Lung microvascular endothelial cell (primary cell): ENCODE results near the gene ANO4. TPM values are rescaled to one million over a fixed set of nuclear protein-coding genes. Genes with fewer than 3 reads are reported as not detected.

Experiments used
- DNase-seq, 2 donors: peaks; one replicate each; pipeline versions ENCODE4 v3.0.0 to v3.0.0-alpha.2; 2010; ENCODE audit warnings: low read depth in 2 of 2
- total RNA-seq: library from RNA; depleted of rRNA; stranded (reverse); fragments of >200 nt; gene quantifications from 2 replicates; pipeline ENCODE4 v1.2.1, GENCODE V29; 2014

ANO4 gene
- total RNA-seq = 0.99 and 1.3 TPM in 2 replicates

DNA sequence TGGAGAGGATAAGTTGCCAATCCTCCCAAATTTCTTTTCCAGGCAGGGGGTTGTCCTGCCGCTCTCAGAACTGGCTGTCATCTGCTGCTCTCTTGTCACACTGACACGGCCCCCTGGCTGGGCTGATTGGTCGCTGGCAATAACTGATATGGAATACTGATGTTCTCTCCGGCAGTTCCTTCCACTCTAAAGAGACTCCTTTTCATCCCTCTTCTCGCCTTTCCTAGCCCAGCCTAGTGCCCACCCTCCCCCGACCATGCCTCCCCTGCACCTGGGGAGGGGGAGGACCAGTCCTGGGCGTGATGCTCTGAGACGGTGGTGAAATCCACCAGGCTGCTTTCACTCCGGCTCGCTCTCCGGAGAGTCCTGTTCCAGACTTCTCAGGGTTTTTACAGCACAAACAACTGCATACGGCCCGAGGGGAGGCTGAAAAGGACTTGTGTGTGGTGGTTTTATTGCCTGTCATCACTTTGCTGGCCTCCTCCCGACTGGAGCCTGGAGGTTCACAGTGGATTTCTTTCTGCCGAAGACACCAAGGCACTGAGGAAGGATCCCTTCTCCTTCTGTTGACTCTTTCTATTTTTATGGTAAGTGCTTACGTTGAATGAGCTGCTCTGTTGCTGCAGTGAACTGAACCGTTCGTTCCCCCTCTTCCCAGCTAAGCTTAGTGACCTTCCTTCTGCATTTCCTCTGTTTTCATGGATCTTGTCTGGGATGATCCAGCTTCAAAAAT, at the start of gene ANO4:
ANO4 (plus strand) TSS at position 336 of the 733 bp plus-strand sequence. CDS start 107,010 bp downstream, outside the sequence.
- DNase-seq = no peak

GRCh38 chr12:100745378-100746071, 49.1 kb upstream of the ANO4 start:
- DNase-seq = no peak

DNA sequence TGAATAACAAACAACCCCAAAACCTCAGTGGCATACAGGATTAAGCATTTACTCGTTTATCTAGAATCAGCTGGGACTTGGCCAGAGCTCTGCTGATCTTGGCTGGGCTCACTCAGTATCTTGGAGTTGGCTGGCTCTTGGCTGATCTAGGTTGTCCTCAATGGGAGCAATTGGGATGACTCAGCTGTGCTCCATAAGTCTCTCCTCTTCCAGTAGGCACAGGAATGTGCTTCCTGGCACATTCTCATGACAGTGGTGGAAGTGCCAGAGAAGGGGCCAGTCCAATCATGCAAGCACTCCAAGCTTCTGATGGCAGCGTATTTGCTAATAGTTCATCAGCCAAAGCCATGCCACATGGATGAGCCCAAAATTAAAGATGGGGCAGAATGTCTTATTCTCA, 41.7 kb upstream of the ANO4 start:
- DNase-seq = no peak

DNA sequence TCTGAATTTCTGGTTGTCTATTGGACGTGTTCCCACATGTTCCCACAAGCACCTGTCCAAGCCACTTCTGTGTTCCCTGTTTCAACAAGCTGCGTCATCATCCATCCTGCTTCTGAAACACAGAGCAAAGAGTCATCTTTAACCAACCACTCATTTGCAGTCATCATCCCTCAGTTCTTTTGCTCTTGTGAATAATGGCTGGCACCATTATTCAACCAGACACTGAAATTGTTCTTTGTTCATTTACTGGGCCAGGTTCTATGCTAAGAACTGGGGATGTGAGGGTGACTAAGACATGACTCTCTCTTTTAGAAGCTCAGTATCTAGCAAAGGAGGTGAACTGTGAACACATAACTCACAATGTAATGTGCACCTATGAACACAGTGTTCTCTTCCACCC, 40.7 kb upstream of the ANO4 start:
- no peak for DNase-seq

GRCh38 chr12:100755186-100755585, 39.4 kb upstream of the ANO4 start:
- no peak for DNase-seq

DNA sequence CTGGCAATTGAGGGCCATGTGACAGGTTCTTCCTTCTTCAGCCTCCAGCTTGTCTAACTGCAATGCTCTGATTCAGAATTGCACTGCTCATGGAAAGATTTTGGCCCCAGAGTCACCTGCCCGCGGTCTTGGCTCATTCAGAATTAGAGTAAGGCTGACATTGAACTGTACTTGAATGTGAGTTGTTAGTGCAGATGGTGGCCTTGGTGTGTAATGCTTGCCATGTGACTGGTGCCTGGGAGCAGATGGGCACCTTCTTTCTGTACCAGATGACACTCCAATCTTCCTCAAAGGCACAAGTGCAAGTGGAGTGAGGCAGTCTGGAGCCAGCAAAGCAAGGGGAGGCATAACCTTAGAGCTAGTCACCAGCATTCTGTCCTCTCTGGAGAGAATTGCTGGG, 36.5 kb upstream of the ANO4 start:
- DNase-seq = no peak

DNA sequence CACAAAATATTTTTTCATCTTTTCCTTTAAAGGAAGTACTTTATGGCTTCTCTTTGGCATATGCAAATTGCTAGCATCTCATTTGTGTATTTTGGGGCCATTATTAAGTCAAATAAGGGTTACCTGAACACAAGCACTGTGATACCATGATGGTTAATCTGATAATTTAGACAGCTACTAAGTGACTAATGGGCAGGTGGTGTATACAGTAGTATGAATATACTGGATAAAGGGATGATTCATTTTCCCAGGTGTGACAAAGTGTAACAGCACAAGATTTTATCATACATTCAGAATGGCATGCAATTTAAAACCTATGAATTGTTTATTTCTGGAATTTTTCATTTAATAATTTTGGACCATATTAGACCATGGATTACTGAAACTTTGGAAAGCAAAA, 27.2 kb upstream of the ANO4 start:
- no peak for DNase-seq

DNA sequence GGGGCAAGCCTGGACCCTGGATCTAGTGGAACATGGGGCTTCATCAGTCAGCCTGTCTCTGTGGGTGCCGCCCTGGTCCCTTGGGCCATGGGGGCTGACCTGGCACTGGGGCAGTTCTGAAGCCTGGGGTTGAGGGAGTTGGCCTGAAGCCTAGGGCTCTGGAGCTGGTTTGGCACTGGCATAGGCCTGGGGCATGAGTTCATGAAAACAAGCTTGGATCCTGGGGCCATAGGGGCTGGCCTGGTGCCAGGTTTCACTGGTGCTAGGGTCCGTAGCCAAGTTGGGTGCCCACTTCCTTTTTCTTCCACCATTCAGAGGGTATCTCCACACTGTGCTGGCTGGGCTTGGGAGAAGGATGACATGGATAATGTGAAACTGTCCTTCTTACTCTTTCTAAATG, 26.6 kb upstream of the ANO4 start:
- DNase-seq = no peak

- DNase-seq = no peak
These were observed 15.5 kb upstream of the ANO4 start for GRCh38 chr12:100778967-100779590.

- no peak for DNase-seq
These were observed 5.4 kb upstream of the ANO4 start for GRCh38 chr12:100789146-100789545.

GRCh38 chr12:100789975-100790374, 4.6 kb upstream of the ANO4 start:
- no peak for DNase-seq

DNA sequence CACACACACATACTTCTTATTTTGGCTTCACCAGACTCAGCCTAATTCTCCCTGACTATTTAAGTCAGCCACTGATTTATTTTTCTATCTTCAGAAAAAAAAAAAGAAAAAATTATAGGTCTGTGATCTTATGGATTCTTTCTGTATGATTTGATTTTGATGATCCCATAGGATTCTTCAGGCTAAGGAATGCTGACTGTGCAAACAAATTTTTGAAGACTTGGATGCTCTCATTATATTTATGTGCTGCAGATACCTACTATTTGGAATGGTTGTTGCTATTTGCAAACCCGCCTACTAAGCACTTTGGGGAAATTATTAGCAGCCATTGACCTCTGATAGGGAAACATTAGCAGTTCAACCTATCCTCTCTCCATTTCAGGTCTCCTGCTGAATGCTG, 4.0 kb upstream of the ANO4 start:
- DNase-seq = no peak

DNA sequence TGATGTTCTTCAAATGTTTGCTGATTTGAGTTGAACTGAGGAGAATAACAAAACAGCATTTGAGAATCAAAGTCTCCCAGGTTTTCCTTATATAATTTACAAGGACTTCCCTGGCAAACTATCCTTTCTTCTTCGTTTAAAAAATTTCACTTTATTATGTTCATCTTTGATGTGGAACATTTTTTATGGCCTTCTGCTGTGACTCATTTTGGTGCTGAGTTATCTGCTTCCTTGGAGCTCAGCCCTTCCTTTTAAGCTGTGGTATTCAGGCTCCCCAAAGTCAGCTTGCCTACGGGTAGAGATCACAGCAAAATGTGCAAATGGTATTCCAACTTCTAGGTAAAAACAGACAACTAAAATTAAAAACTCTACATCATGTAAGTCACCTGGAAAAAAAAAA, 1.4 kb upstream of the ANO4 start:
- DNase-seq = peak in 1 of 2 donors; percentile 5

DNA sequence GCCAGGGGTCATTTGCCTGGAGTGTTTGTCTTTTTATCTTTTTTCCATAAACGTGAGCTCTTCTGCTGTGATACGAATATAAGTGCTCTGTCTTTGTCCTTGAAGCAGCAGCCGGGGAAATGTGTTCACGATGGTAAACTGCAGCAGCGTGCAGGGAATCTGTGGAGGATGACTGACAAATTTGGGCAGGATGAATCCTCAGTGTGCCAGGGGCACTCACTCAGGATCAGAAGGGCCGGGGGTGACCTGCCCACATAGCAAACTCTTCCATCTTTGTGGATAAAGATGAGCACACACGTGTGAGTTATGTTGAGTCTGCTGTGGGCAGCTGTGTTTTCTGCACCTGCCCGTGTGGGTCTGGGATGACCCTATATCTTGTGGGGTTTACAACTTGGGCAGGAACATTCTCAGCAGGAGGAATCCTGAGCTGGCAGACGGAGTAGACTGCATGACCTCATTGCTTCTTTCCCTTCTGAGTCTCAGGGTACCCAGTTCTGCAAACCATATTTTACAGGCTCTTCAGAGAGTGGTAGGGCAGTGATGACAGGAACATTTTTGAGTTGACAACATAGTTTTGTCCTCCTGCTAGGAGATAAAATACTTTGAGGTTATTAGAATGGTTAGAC, 711 bp downstream of the ANO4 start:
- DNase-seq = no peak

DNA sequence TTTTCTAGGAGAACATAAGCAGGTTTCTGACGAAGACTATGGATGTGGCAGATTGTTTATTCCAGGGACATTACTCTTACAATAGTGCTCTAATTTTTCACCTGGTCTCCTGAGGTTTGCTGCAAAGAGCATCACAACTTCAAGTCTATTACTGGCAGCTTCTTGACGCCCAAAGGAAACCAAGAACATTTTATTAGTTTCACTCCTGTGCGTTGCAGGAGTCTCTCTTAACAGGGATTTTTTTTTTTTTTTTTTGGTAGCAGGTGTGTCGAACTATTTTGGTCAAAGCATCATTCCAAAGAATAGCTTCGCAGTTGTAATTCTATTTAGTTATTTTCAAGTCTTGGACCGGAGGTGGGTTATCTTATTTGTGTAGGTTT, 1.2 kb downstream of the ANO4 start:
- DNase-seq = no peak

DNA sequence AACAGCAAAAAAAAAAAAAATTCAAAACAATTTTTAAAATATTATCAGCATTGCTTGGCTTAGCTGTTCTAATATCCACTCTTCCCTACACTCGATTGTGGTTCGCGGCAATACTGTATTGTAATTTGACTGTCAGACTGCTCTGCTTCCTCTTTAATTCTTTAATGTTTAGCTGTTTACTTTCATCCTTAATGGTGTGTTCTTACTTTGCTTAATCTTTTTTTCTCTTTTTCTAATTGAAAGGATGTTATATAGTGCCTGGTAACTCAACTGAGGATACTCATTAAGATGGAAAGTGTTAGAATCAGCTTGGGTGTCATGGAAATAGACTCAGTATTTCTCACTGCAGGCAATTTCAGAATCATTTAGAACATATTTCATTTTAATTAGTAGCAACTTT, 2.0 kb downstream of the ANO4 start:
- no peak for DNase-seq

GRCh38 chr12:100797246-100797645, 2.7 kb downstream of the ANO4 start:
- DNase-seq = no peak

DNA sequence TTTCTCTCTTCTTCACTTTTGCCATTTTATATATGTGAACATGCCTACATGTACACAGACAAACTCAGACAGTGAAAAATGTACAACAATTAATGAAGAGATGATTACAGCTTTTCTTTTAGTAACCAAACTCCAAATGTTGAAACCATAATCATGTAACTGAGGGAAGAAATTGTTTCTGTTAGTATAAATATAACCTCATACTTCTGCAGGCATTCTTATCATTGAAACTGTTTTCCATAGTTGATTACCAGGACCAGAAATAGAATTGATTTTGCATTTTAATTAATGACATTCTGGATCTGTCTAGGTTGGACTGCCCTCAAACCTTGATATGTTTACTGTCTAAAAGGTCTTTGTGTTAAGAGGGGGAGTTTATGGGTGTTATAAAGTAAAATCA, 3.2 kb downstream of the ANO4 start:
- DNase-seq = no peak

- no peak for DNase-seq
These were observed 3.9 kb downstream of the ANO4 start for GRCh38 chr12:100798286-100799160.

DNA sequence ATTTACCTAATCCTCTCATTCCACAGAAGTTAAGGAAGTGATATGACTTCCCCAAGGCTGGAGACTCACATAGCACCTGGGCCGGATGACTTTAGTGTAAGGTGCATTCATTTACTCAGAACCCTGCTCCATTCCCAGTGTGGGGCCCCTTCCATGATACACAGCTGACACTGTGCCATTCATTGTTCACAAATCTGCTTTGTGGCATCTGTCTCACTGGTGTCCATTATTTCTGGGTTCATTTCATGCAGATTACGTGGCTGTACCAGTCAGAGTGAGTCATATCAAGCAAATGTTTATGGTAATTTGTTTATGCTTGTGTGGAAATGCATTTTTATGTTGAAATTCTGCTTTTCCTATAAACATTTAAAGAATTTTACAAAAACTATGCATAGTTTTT, 5.2 kb downstream of the ANO4 start:
- DNase-seq = no peak

DNA sequence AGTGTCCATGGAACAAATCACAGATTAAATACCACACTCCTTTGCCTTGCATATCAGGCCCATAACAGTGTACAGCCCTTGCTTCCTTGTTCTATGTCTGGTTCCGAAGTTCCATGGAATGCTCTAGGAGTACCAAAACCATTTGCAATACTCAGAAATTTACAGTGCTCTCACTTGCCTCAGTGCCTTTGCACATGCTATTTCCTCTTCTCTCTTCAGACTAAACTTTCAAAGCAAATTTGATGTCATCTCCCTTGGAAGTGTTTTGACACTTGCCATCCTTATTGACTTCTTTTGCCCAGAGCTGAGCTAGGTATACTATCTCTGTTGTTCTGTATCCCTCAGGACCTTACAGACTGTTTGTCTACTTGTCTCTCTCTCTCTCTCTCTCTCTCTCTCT, 6.1 kb downstream of the ANO4 start:
- no peak for DNase-seq
